CD4-positive, alpha-beta memory T cell (primary cell): ENCODE measurements around the gene AGBL1. TPM values are rescaled to one million over a fixed set of nuclear protein-coding genes. Genes with fewer than 3 reads are reported as not detected.

Experiments used
- CTCF ChIA-PET: fragments of 350-600 bp; sonication (Branson Sonifier 250); formaldehyde crosslinking; loops from one replicate; lab custom pipeline; 2021; ENCODE audit warnings: inconsistent platforms; ENCODE audit not compliant: partially characterized antibody; lab: Charles Lee
- POLR2A ChIA-PET: fragments of 350-600 bp; sonication (Branson Sonifier 250); formaldehyde crosslinking; loops from one replicate; lab custom pipeline; 2021; ENCODE audit not compliant: partially characterized antibody; lab: Charles Lee
- DNase-seq, 5 donors: peaks; one replicate each; pipeline versions ENCODE4 v3.0.0 to v3.0.0-alpha.2; 2020 to 2022; ENCODE audit warnings: mixed read lengths in 1 of 5
- H3K27ac ChIP-seq: one replicate; pipeline ENCODE4 v1.7.0; 2013; ENCODE audit warnings: low read depth, low read length
- H3K27me3 ChIP-seq: 2 replicates; pipeline ENCODE4 v1.7.0; 2013; ENCODE audit warnings: mild to moderate bottlenecking, low read length, moderate library complexity; ENCODE audit not compliant: insufficient read depth
- H3K36me3 ChIP-seq: 2 replicates; pipeline ENCODE4 v1.7.0; 2013; ENCODE audit warnings: mild to moderate bottlenecking, low read length, moderate library complexity; ENCODE audit not compliant: insufficient read depth
- H3K4me1 ChIP-seq: 2 replicates; pipeline ENCODE4 v1.7.0; 2013; ENCODE audit warnings: mild to moderate bottlenecking, low read length, moderate library complexity; ENCODE audit not compliant: insufficient read depth
- H3K4me3 ChIP-seq, 2 donors: one replicate each; pipeline ENCODE4 v1.7.0; 2013; ENCODE audit warnings: low read length in 2 of 2, mild to moderate bottlenecking in 1 of 2
- H3K9me3 ChIP-seq, 2 donors: one replicate each; pipeline ENCODE4 v1.7.0; 2013; ENCODE audit warnings: low read length in 2 of 2, control low read depth in 1 of 2; ENCODE audit not compliant: control insufficient read depth in 1 of 2
- H3K27ac Mint-ChIP-seq, 7 donors: one replicate each; pipeline ENCODE4 v1.8.0; 2020 to 2021; ENCODE audit warnings: mixed read lengths in 7 of 7, mild to moderate bottlenecking in 6 of 7, inconsistent platforms in 3 of 7, moderate library complexity in 3 of 7
- H3K27me3 Mint-ChIP-seq, 2 donors: one replicate each; pipeline ENCODE4 v1.8.0; 2020 to 2021; ENCODE audit warnings: mixed read lengths in 2 of 2
- H3K36me3 Mint-ChIP-seq, 2 donors: one replicate each; pipeline ENCODE4 v1.8.0; 2020 to 2021; ENCODE audit warnings: mixed read lengths in 2 of 2, inconsistent platforms in 1 of 2, mild to moderate bottlenecking in 1 of 2
- H3K4me1 Mint-ChIP-seq, 4 donors: one replicate each; pipeline ENCODE4 v1.8.0; 2020 to 2021; ENCODE audit warnings: mixed read lengths in 4 of 4, mild to moderate bottlenecking in 1 of 4
- H3K4me3 Mint-ChIP-seq, 8 donors: one replicate each; pipeline ENCODE4 v1.8.0; 2020 to 2021; ENCODE audit warnings: mixed read lengths in 8 of 8, mild to moderate bottlenecking in 7 of 8, moderate library complexity in 6 of 8, inconsistent platforms in 3 of 8
- H3K9me3 Mint-ChIP-seq, 8 donors: one replicate each; pipeline ENCODE4 v1.8.0; 2020 to 2021; ENCODE audit warnings: mixed read lengths in 8 of 8, mild to moderate bottlenecking in 5 of 8, inconsistent platforms in 3 of 8, moderate library complexity in 1 of 8
- intact Hi-C: fragments of 100-400 bp; cut with micrococcal nuclease; formaldehyde crosslinking; loops from one replicate; pipeline ENCODE4 v1.15.1; 2023
- polyA plus RNA-seq, 2 donors: library from polyadenylated mRNA; unstranded; fragments of 300-500 nt; fragmentation: Illumina TruSeq; gene quantifications; one replicate each; pipeline ENCODE4 v1.2.3, GENCODE V29; 2021
- total RNA-seq, 2 experiments: library from RNA; stranded (reverse); gene quantifications; one replicate each; pipeline ENCODE4 v1.2.3, GENCODE V29; 2021

Gene AGBL1
- total and polyA plus RNA-seq, 4 experiments from 2014 or later, result not detected

DNA sequence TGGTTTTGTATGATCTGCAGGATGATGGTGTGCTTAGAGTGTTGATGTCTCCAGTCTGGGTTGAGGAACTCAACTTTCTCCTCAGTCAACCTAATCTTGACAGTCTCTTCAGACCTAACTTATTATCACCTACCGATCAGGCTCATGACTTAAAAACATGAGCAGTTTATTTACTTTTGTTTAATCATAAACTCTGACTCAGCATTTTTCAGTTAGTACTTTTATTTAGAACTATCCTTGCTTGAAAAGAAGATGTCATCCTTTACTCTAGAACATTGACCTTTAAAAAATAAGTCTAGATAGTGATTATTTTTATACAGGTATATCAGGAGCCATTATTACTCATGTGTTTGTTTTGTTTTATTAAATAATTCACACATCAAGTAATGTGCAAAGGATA is 414.8 kb downstream of the AGBL1 start:
- Mint-ChIP-seq H3K4me1 (peaks cover 0 to 7% (median 2%) of the 10 kb centered on the region in 4 donors), H3K27ac (no peak overlapping the region), H3K36me3 (no peaks in the 10 kb centered on the region), H3K27me3 (no peaks in the 10 kb centered on the region), H3K4me3 (no peak overlapping the region), H3K9me3 (peaks cover 0 to 3% (median under 1%) of the 10 kb centered on the region in 8 donors)
- CTCF ChIA-PET, result no interaction called here
- H3K4me3 ChIP-seq, result no peak overlapping the region
- H3K4me1 ChIP-seq, result no peaks in the 10 kb centered on the region
- H3K9me3 ChIP-seq, result no peaks in the 10 kb centered on the region
- H3K27me3 ChIP-seq, result no peaks in the 10 kb centered on the region
- POLR2A ChIA-PET, result no interaction called here
- H3K27ac ChIP-seq, result no peak overlapping the region
- no peaks in the 10 kb centered on the region for H3K36me3 ChIP-seq
- DNase-seq, result no peak
- intact Hi-C loops, result no loop called here

DNA sequence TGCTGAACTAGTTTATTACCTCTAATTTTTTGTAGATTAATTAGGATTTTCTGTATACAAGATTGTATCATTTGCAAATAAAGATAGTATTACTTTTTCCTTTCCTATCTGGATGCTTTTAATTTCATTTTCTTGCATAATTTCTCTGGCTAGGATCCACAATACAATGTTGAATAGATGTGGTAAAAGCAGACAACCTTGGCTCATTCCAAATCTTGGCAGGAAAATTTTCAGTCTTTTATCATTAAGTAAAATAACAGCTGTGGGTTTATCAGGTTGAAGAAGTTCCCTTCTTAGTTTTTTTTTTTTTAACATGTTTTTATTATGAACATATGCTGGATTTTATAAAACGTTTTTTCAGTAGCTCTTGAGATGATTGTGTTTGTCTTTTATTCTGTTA is 422.6 kb downstream of the AGBL1 start:
- H3K27ac Mint-ChIP-seq, result no peak overlapping the region
- POLR2A ChIA-PET, result no interaction called here
- no peaks in the 10 kb centered on the region for H3K36me3 Mint-ChIP-seq
- H3K27me3 ChIP-seq, result no peaks in the 10 kb centered on the region
- H3K27ac ChIP-seq, result no peak overlapping the region
- intact Hi-C loops, result no loop called here
- no peaks in the 10 kb centered on the region for H3K36me3 ChIP-seq
- H3K27me3 Mint-ChIP-seq, result peaks cover 1 to 2% of the 10 kb centered on the region in 2 donors
- no peak overlapping the region for H3K4me3 ChIP-seq
- no peak for DNase-seq
- peaks cover 0 to 6% (median 0%) of the 10 kb centered on the region in 8 donors for H3K9me3 Mint-ChIP-seq
- CTCF ChIA-PET, result no interaction called here
- H3K9me3 ChIP-seq, result no peaks in the 10 kb centered on the region
- no peaks in the 10 kb centered on the region for H3K4me1 ChIP-seq
- H3K4me1 Mint-ChIP-seq, result no peaks in the 10 kb centered on the region
- no peak overlapping the region for H3K4me3 Mint-ChIP-seq

DNA sequence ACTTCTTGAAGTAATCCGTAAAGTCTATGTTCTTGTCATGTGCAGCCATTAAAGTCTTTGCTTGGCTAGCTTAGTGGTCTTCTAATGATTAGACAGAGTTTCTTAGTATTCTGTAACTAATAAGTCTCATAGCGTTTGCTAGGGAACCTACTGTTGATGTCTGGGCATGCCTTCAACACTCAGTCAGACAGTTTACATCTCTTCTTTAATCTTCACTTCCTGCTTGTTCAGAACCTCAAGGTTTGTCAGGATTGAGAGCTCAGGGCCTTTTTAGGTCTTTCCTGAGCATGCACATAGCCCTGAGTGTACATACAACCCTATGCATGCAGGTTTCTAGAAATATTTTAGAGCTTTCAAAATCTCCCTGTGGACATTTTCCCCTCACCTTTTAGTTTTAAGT is 426.3 kb downstream of the AGBL1 start:
- H3K27ac ChIP-seq, result no peak overlapping the region
- Mint-ChIP-seq H3K4me3 (no peak overlapping the region), H3K9me3 (peaks cover 0 to 6% (median 0%) of the 10 kb centered on the region in 8 donors), H3K27ac (no peak overlapping the region), H3K27me3 (peaks cover 1 to 2% of the 10 kb centered on the region in 2 donors), H3K4me1 (no peaks in the 10 kb centered on the region), H3K36me3 (no peaks in the 10 kb centered on the region)
- no peak overlapping the region for H3K4me3 ChIP-seq
- intact Hi-C loops, result no loop called here
- ChIA-PET POLR2A (no interaction called here), CTCF (no interaction called here)
- no peak for DNase-seq
- no peaks in the 10 kb centered on the region for H3K27me3 ChIP-seq
- no peaks in the 10 kb centered on the region for H3K4me1 ChIP-seq
- H3K9me3 ChIP-seq, result no peaks in the 10 kb centered on the region
- H3K36me3 ChIP-seq, result no peaks in the 10 kb centered on the region

DNA sequence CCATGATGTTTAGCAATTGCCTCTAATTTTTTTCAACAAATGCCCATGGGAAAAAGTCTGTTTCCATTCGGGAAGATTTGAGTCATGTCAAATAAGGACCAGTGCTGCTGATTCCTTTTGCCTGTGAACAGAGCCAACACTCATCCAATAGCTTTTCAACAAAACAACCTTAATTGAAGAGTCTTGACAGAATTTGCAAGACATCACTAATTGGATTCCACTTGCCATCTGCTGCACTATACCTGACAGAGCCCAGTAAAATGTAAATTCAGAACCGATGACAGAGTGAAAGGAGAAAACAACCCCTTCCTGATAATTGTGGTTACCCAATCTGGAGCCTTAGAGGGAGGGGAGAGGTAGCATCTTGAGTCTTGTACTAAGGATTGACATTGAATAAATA is 426.7 kb downstream of the AGBL1 start:
- Mint-ChIP-seq H3K4me3 (no peak overlapping the region), H3K36me3 (no peaks in the 10 kb centered on the region), H3K4me1 (no peaks in the 10 kb centered on the region), H3K9me3 (peaks cover 0 to 6% (median 0%) of the 10 kb centered on the region in 8 donors), H3K27ac (no peak overlapping the region), H3K27me3 (peaks cover 1 to 2% of the 10 kb centered on the region in 2 donors)
- no peaks in the 10 kb centered on the region for H3K9me3 ChIP-seq
- no peaks in the 10 kb centered on the region for H3K27me3 ChIP-seq
- H3K36me3 ChIP-seq, result no peaks in the 10 kb centered on the region
- DNase-seq, result no peak
- no peak overlapping the region for H3K4me3 ChIP-seq
- ChIA-PET CTCF (no interaction called here), POLR2A (no interaction called here)
- no peaks in the 10 kb centered on the region for H3K4me1 ChIP-seq
- H3K27ac ChIP-seq, result no peak overlapping the region
- intact Hi-C loops, result no loop called here

DNA sequence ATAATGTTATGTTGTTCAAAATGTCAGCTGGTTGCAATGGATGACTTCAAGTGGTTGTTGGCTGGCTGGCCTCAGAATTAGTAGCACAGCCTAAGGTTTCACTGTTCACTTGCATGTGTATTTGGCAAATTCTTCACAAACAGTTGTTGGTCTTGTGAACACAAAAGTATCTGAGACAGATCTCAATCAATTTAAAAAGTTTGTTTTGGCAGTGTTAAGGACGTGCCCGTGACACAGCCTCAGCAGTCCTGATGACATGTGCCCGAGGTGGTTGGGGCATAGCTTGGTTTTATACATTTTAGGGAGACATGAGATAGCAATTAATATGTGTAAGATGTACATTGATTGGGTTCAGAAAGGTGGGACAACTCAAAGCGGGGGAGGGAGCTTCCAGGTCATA is 436.0 kb downstream of the AGBL1 start:
- Histone ChIP-seq H3K27me3 (no peaks in the 10 kb centered on the region), H3K27ac (no peak overlapping the region), H3K4me1 (no peaks in the 10 kb centered on the region), H3K4me3 (no peak overlapping the region), H3K36me3 (no peaks in the 10 kb centered on the region), H3K9me3 (no peaks in the 10 kb centered on the region)
- H3K36me3 Mint-ChIP-seq, result no peaks in the 10 kb centered on the region
- DNase-seq, result no peak
- H3K27ac Mint-ChIP-seq, result no peak overlapping the region
- intact Hi-C loops, result no loop called here
- POLR2A ChIA-PET, result no interaction called here
- CTCF ChIA-PET, result no interaction called here
- peaks cover 0 to 7% (median 0%) of the 10 kb centered on the region in 8 donors for H3K9me3 Mint-ChIP-seq
- H3K4me3 Mint-ChIP-seq, result no peak overlapping the region
- H3K4me1 Mint-ChIP-seq, result no peaks in the 10 kb centered on the region
- peaks cover 0 to 8% of the 10 kb centered on the region in 2 donors for H3K27me3 Mint-ChIP-seq

DNA sequence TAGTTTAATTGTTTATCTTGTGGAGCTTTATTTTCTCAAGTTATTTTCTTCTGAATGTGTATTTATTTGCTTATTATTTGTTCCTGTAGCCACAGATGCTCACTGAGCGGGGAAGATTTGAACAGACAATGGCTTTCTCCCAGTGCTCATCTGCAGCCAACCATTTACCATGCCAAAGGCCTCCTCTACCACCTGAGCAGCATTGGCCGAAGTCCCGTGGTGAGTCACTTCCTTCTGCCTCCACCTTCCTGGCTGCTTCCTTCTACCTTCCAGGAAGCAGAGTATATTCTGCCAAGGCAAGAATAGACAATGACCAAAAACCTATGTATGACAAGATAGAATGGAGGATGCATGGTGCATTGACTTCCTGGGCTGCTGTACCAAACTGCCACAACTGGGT is 443.1 kb downstream of the AGBL1 start:
- DNase-seq, result no peak
- Histone ChIP-seq H3K36me3 (no peaks in the 10 kb centered on the region), H3K27me3 (no peaks in the 10 kb centered on the region), H3K27ac (no peak overlapping the region), H3K9me3 (no peaks in the 10 kb centered on the region), H3K4me1 (no peaks in the 10 kb centered on the region), H3K4me3 (no peak overlapping the region)
- ChIA-PET POLR2A (no interaction called here), CTCF (no interaction called here)
- no peak overlapping the region for H3K4me3 Mint-ChIP-seq
- peaks cover 0 to 2% (median 0%) of the 10 kb centered on the region in 4 donors for H3K4me1 Mint-ChIP-seq
- peaks cover 0 to 5% (median 0%) of the 10 kb centered on the region in 8 donors for H3K9me3 Mint-ChIP-seq
- H3K27me3 Mint-ChIP-seq, result peaks cover 0 to 4% of the 10 kb centered on the region in 2 donors
- H3K36me3 Mint-ChIP-seq, result no peaks in the 10 kb centered on the region
- H3K27ac Mint-ChIP-seq, result no peak overlapping the region
- intact Hi-C loops, result no loop called here

DNA sequence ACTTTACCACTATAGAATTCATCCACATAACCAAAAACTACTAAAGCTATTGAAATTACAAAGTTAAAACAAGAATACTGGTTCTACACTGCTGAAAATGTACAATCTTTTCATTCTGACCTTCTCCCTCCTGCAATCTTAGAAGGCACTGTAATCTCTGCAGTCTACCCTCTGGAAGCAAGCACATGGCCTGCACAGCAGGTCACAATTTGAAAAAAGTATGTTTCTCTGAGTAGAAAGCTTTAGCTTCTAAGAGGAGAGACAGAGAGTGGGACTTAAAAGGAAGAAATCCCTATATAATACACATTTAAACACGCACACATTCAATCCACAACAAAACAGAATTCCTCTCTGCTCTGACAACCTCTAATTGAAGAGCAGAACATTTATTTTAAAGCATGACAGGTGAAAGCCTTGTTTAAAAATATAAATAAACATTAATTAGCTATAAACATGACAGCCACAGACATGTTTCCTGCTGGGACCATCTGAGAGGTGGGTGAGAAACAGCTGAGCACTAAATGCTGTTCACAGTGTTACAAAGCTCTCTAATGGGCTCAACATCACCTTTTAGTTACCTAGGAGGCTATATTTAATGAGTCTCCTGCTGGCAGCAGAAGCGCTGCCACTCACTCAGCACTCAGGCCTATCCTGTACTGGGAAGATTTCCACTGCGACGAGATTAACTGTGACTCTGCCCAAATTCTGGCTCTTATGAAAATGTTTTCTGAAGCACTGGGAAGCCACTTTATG is 447.4 kb downstream of the AGBL1 start:
- no peaks in the 10 kb centered on the region for H3K27me3 ChIP-seq
- no peaks in the 10 kb centered on the region for H3K4me1 ChIP-seq
- ChIA-PET CTCF (no interaction called here), POLR2A (no interaction called here)
- Mint-ChIP-seq H3K9me3 (peaks cover 0 to 8% (median 0%) of the 10 kb centered on the region in 8 donors), H3K27ac (no peak overlapping the region), H3K27me3 (no peaks in the 10 kb centered on the region), H3K36me3 (no peaks in the 10 kb centered on the region), H3K4me1 (peaks cover 0 to 5% (median 0%) of the 10 kb centered on the region in 4 donors), H3K4me3 (no peak overlapping the region)
- H3K9me3 ChIP-seq, result no peaks in the 10 kb centered on the region
- no peaks in the 10 kb centered on the region for H3K36me3 ChIP-seq
- no peak overlapping the region for H3K4me3 ChIP-seq
- intact Hi-C loops, result no loop called here
- DNase-seq, result no peak
- no peak overlapping the region for H3K27ac ChIP-seq
